HG03457 (cell line): ENCODE data around the gene EML6.
"Not testable (repeated sequence)": the region's sequence is repeated elsewhere in the genome, so short reads cannot be mapped to it uniquely, and the experiment has no call there.

Source experiments
- ATAC-seq: cut with Tn5 transposase; IDR thresholded peaks from one replicate; pipeline ENCODE4 v1.9.1; 2021; ENCODE audit warnings: moderate number of reproducible peaks; ENCODE audit not compliant: unreplicated experiment

Gene EML6

DNA sequence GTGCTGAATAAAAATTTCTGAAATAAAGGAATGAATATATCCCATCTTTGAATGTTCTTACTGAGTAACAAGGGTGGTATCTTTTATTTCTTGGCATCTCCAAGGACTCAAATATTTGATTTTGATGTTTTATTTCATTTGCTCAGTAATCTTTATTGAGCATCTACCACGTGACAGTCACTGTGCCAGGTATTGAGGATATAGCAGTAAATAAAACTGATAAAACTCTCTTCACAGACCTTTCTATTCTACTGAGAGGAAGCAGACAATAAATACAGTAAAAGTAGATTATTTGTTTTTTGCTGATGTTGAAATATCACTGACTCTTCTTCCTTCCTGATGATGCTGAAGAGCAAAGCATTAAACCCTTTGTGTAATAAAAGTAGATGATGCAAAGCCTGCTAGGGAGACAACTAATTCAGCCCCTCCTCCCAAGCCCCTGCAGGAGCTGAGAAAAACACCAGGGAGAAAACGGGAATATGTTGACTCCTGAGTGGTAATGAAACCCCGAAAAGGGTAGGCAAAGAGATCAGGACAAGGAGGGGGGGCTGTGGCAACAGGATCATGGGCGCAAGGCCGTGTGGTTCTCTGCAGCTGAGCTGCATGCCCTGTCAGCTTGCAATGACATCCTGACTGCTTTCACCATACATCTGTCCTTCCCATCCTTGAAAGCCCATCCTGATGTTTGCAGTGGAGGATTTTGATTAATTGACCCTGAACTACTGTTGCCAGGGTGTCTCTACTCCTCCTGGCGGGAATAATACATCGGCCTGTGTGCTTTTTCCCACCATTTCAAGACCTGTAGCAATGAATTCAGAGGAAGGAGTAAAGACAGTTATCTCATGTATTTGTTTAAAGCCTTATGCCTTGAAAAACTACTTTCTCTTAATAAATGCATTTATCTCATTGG, 117.4 kb downstream of the EML6 start:
- ATAC-seq: no peak

- not testable (repeated sequence) for ATAC-seq
Observed at GRCh38 chr2:54841500-54841899, 118.0 kb downstream of the EML6 start.

DNA sequence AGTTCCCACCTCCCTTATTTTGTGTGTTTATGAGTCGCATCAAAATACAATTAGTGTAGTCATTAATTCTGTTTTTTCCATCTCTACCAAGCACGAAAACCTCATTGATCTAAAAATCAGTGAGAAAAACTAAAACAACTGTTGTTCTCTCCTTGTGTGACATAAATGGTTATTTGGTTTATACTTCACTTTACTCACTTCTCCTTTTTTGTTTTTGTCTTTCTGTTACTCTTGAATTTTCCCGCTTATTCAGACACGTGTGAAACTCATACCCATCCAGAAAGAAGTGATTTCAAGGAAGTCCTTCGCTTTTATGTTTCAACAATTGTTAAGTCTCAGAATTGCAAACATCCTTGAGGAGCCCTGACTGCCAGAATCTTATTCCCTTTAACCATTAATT, 121.6 kb downstream of the EML6 start:
- ATAC-seq: no peak

DNA sequence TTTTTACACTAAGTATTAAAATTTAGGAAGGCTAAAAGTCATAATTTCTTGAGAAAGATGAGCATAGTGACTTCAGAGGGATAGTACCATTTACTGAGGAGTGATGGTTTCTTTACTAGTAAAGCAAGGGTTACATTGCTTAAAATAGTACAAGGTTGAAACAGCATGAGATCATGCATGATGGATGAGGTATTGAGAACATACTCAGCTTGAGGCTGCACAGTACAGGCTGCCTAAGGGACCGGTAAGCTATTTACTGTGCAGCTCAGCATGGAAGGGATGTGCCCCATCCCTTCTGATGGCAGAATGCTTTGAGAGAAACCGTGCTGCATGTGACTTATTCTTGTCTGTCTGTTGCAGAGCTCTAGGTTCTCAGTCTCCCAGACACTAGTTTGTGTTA, 122.1 kb downstream of the EML6 start:
- no peak for ATAC-seq

DNA sequence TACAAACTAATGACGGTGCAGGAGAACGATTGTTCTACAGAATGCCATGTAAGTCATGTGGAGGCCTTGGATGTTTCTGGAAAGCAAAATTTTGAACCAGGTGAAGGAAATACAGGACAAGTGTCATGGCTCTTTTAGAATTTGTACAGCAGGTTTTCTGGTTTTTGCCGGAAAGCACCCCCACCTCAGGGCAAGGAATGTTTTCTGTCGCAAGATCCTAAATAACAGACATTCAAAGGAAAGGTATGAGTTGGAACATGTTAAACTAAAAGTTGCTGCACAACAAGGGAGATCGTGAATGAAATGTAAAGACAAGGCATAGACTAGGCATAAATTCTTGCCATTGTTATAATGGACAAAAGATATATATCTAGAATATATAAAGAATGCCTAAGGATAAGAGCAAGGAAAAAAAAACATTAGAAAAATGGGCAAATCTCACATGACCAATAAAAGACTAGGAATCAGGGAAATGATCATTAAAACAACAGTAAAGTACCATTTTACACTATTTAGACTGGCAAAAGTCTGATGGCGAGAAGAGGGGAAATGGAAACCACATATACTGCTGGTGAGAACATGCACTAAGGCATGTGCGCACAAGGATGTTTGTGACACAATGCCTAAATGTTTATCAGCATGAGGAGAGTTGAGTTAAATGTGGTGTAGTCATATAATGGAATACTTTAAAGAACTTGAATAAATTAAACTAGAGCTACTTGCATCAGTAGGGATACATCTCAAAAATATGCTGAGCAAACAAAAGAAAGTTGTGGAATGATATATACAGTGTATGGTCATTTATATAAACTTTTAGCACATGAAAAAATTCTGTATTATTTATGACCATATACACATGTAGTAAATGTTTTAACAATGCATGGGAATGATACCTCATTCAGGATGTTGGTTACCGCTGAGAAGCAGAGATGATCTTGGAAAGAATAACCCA, 127.0 kb downstream of the EML6 start:
- ATAC-seq: no peak

- no peak for ATAC-seq
Observed at GRCh38 chr2:54853616-54854310, 130.3 kb downstream of the EML6 start.

DNA sequence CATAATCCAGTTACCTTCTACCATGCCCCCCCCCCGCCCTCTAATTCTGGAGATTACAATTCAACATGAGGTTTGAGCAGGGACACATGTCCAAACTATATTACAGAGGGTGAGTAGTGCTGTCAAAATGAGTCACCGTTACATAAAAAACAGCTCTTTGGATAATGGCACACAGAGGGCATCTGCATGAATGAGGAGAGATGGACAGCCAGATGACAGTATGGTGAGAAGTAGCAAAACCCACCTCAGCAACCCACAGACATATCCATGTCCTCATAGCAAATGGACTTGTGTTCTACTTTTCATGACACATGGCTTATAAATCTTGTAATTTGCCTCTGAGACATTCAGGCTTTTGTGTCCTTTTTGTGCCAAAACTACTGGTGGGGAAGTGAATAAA, 132.0 kb downstream of the EML6 start:
- ATAC-seq: no peak

- no peak for ATAC-seq
Observed at GRCh38 chr2:54858021-54858681, 134.7 kb downstream of the EML6 start.

GRCh38 chr2:54859416-54859815, 136.0 kb downstream of the EML6 start:
- no peak for ATAC-seq

GRCh38 chr2:54859997-54860701, 136.7 kb downstream of the EML6 start:
- ATAC-seq: no peak

DNA sequence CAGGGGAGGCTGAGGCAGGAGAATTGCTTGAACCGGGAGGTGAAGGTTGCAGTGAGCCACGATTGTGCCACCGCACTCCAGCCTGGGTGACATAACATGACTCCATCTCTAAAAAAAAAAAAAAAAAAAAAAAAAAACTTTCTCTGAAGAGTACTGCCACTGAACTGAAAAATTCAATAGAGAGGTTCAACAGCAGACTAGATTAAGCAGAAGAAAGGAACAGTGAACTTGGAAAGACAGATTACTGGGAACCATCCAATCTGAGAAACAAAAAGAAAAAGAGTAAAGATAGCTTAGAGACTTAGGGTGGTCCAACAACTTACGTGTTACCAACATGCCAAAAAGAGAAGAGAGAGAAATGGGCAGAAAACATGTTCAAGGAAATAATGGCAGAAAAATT, 138.8 kb downstream of the EML6 start:
- no peak for ATAC-seq

DNA sequence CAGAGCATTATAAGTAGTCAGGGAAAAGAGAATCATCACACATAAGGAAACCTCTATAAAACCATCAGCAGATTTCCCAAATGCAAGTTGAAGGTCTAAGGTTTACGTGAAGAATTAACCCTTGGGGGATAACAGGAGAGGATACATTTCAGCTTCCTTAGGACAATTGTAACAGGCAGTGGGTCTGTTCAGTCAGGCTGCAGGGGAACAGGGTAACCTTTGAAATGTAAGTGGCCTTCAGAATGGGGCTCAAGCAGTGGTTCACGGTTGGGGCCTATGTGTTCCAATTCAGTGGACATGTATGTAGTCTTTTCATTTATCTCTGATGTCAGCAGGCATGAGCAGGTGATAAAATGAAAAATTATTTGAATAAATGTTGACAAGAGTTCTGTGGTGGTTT, 139.3 kb downstream of the EML6 start:
- no peak for ATAC-seq

- no peak for ATAC-seq
Observed at GRCh38 chr2:54863660-54864059, 140.2 kb downstream of the EML6 start.

DNA sequence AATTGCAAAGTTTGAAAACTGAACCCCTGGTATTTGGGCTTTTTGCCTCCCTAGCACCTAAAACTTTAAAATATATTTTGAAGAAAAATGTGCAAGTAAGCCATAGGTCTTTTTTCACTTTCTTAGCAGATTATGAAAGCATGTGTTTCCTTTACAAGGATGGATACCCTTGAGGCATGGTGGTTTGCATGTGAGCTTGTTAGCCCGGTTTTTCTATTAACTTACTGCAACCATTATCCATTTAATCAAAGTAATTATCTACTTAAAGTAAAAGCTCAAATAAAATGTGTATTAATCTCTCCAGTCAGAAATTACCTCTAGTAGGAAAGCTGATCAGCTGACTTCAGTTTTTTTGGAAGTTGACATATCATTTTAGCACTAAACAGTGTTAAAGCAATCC, 140.6 kb downstream of the EML6 start:
- no peak for ATAC-seq

DNA sequence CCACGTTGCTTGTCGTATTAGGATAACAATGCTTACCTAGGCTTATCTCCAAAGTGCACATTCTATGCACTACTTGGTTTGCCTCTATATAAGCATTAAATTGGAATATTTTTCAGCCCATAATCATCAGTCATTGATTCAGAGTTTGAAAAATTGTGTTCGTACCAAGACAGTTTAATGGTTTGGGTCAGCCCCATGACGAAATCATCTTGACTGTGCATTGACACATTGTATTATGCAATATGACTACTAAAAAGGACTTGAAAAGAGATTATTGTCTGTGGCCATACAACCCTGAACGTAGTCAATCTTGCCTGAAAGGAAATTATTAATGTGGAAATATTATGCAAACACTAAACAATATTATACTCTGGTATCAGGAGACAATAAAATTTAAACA, 141.3 kb downstream of the EML6 start:
- ATAC-seq: no peak

DNA sequence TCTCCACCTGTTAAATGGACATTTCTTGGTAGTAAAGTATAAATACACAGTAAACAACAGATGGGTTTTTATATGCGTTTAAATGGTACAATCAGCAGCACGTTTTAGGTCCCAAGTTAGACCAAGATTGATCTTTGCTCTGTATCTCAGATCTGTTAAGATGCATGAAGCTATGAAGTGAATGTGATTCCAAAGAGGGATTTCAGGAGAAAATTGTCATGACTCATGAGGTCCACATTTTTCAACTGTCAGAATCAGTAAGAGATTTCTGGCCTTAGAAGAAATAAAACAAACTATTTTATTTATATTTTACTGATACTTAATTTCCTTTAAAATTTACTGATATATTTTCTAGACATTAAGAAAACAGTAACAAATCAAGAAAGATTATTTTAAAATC, 142.7 kb downstream of the EML6 start:
- no peak for ATAC-seq

GRCh38 chr2:54866868-54867267, 143.4 kb downstream of the EML6 start:
- peak; percentile 75 for ATAC-seq

DNA sequence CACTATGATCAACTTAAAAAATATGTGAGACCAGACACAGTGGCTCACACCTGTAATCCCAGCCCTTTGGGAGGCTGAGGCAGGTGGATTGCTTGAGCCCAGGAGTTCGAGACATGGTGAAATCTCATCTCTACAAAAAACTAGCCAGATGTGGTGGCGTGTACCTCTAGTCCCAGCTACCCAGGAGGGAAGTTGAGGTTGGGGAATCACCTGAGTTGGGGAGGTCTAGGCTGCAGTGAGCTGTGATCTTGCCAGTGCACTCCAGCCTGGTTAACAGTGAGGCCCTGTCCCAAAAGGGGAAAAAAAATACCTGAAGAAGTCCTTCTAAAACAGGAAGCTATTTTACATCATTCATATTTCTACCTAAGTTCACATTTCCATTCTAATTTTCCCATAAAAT, 144.0 kb downstream of the EML6 start:
- ATAC-seq: peak; percentile 62

GRCh38 chr2:54871457-54872107, 148.1 kb downstream of the EML6 start:
- ATAC-seq: no peak

GRCh38 chr2:54872780-54873179, 149.3 kb downstream of the EML6 start:
- no peak for ATAC-seq
